Neural cell (in vitro differentiated cells): ENCODE results near the gene ORM2.

ENCODE experiments used
- CTCF ChIP-seq: fragments of 450-650 bp; IDR thresholded peaks from 2 replicates; pipeline ENCODE4 v1.5.1; 2014; ENCODE audit warnings: antibody characterized with exemption, mild to moderate bottlenecking, moderate library complexity; ENCODE audit not compliant: poor library complexity, severe bottlenecking
- EP300 ChIP-seq: fragments of 450-650 bp; conservative IDR thresholded peaks from 2 replicates; pipeline ENCODE4 v1.6.1; 2014; ENCODE audit warnings: antibody characterized with exemption, mild to moderate bottlenecking, moderate library complexity; ENCODE audit not compliant: poor library complexity, severe bottlenecking
- EZH2 ChIP-seq: fragments of 200-600, 300-800 bp; shearing (Covaris generic), sonication (generic); IDR thresholded peaks from 2 replicates; pipeline ENCODE4 v1.6.1; 2014; ENCODE audit warnings: antibody characterized with exemption, low read length, borderline replicate concordance, mild to moderate bottlenecking; ENCODE audit not compliant: insufficient read depth, poor library complexity, severe bottlenecking
- MXI1 ChIP-seq: fragments of 450-650 bp; conservative IDR thresholded peaks from 2 replicates; pipeline ENCODE4 v1.6.1; 2014; ENCODE audit warnings: antibody characterized with exemption, mild to moderate bottlenecking; ENCODE audit not compliant: poor library complexity, severe bottlenecking
- POLR2AphosphoS5 ChIP-seq: IDR thresholded peaks from 2 replicates; pipeline ENCODE4 v1.6.1; 2012
- REST ChIP-seq: IDR thresholded peaks from 2 replicates; pipeline ENCODE4 v1.6.1; 2012; ENCODE audit warnings: borderline replicate concordance
- SMC3 ChIP-seq: fragments of 450-650 bp; conservative IDR thresholded peaks from 2 replicates; pipeline ENCODE4 v1.6.1; 2014; ENCODE audit warnings: antibody characterized with exemption, mild to moderate bottlenecking, moderate library complexity; ENCODE audit not compliant: poor library complexity
- TAF1 ChIP-seq: IDR thresholded peaks from 2 replicates; pipeline ENCODE4 v1.6.1; 2012; ENCODE audit warnings: low read depth

GRCh38 chr9:114369216-114370130 lies 39.8 kb downstream of the ORM2 start:
- TF ChIP-seq CTCF (no peak), EZH2 (no peak), EP300 (no peak), POLR2AphosphoS5 (no peak), REST (no peak), MXI1 (no peak), TAF1 (no peak), SMC3 (no peak)
